NCI-H1436 treated with DMSO at 0.1 percent for 48 hours (cell line): ENCODE data around the gene RGS14.

Source experiments
- DNase-seq: peaks from one replicate; lab custom pipeline; 2025; lab: John Stamatoyannopoulos, UW

RGS14 gene, protein sequence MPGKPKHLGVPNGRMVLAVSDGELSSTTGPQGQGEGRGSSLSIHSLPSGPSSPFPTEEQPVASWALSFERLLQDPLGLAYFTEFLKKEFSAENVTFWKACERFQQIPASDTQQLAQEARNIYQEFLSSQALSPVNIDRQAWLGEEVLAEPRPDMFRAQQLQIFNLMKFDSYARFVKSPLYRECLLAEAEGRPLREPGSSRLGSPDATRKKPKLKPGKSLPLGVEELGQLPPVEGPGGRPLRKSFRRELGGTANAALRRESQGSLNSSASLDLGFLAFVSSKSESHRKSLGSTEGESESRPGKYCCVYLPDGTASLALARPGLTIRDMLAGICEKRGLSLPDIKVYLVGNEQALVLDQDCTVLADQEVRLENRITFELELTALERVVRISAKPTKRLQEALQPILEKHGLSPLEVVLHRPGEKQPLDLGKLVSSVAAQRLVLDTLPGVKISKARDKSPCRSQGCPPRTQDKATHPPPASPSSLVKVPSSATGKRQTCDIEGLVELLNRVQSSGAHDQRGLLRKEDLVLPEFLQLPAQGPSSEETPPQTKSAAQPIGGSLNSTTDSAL

GRCh38 chr5:177357459-177358351, at the start of gene RGS14:
Gene RGS14 (plus strand): TSS chr5:177357924. CDS start chr5:177358025, 101 bp downstream.
- DNase-seq, result no peak

- DNase-seq, result no peak
Observed at GRCh38 chr5:177308740-177309139, 49.0 kb upstream of the RGS14 start.

GRCh38 chr5:177309351-177310191, 48.2 kb upstream of the RGS14 start:
- no peak for DNase-seq

- no peak for DNase-seq
Observed at GRCh38 chr5:177310332-177310731, 47.4 kb upstream of the RGS14 start.

DNA sequence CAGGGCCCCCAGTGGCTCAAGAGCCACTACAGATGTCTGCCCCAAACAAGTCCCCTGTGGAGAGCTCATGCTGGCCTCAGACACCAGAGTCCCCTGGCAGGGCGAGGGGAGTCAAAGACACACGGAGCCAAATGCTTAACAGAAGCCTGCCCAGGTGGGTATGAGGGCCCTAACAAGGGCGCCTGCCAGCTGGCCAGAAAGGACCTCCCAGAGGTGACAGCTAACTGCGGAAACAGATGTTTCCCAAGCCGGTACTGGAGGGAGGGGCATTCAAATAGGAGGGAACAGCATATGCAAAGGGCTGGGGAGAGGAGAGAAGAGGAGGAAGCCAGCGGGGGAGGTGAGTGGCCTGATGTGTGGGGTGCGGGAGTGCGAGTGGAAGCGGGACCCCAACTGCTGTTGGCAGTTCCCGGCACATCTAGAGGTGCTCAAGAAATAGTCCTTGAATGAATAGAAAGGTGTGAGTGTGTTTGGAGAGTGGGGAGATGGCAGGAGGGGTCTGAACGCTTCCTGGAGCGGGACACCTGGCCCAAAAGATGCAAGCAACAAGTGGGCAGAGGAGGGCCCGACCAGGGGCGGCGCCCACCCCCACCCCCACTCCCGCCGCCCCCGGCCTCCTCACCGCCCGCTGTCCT, 46.9 kb upstream of the RGS14 start:
- no peak for DNase-seq

DNA sequence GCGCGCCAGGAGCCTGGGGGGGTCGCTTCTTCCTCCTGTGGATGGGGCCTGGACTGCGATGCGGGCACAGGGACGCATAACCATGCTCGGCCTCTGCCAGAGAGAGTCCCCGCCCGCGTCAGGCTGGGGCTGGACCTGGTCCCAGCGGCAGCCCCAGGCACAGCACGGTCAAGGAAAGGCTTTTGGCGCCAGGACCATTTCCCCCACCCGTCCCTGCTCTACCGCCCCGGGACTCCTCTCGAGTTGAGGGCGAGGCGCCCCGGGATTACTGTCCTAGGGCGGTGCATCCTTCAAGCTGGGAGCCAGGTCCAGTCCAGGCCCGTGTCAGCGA, 46.4 kb upstream of the RGS14 start:
- no peak for DNase-seq

DNA sequence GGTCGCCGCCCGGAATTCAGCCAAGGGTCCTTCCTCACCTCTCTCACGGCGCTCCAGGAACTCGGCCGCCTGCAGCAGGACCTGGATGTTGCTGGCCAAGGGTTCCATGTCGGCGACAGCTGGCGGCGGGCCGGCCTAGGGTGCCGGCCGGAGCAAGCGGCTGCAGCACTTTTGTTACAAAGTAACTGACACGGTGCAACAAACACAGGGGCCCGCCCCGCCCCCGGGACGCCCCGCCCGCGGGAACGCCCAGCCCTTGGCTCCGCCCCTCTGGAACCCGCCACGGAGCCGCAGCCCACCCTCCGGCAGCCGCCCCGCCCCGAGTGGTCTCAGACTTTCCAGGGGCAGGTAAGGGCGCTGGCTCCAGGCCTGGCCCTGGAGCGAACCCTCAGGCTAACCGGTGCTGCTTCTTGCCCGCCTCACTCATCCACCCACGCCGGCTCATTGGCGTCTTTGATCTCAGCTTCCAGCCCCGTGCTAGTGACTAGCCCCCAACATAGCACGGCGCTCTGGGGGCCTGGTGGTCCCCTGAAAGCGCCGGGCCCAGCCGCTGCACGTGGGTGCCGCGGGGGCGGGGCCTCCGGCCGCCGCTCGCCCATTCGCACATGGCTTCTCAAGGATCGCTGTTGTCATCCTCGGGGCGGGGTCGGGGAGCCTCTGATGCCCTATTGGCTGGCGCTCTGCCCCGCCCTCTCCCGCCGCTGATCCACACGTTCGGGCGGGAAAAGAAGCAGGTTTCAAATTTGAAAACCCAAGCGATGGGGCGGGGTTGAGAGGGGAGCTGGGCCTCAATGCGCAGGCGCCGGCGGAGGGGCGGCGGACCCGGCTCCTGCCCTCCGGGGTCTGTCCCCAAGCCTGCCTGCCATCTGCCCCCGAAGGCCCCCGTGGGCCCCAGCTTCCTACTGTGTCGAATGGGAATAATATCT, 45.7 kb upstream of the RGS14 start, which contains the start of gene MXD3:
TSS of gene MXD3 (minus strand) at position 176 of the 926 bp plus-strand sequence. CDS start at position 108, 68 bp downstream.
- peak; percentile 55 for DNase-seq

DNA sequence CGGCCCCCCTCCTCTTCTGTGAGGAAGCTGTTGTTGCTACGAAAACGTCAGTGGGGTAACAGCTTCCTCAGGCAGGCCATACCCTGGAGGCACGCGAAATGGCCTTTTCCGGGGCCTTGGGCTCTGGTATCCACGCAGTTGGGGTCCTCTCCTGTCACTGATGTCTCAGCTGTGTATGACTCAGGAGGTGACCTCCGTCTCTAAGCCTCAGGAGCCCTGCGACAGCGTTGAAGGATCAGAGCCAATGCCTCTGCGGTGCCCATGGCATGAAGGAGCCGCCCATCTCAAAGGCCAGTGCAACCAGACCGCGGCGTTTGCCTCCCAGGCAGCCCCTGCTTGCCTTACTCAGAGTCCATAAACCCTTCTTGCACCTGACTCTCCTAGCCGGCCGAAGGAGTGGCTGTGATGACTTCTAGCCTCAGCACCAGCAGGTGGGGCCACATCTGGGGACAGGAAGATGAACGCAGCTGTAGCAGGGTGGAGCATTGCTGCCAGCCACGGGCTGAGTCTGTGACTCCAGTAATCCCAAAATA, 45.0 kb upstream of the RGS14 start:
- DNase-seq, result no peak

- DNase-seq, result no peak
Observed at GRCh38 chr5:177313561-177314259, 44.0 kb upstream of the RGS14 start.

GRCh38 chr5:177314376-177315342, 43.1 kb upstream of the RGS14 start:
- no peak for DNase-seq

GRCh38 chr5:177315411-177315810, 42.3 kb upstream of the RGS14 start:
- no peak for DNase-seq

- no peak for DNase-seq
Observed at GRCh38 chr5:177316005-177316404, 41.7 kb upstream of the RGS14 start.

GRCh38 chr5:177317959-177318377, 39.8 kb upstream of the RGS14 start:
- no peak for DNase-seq

DNA sequence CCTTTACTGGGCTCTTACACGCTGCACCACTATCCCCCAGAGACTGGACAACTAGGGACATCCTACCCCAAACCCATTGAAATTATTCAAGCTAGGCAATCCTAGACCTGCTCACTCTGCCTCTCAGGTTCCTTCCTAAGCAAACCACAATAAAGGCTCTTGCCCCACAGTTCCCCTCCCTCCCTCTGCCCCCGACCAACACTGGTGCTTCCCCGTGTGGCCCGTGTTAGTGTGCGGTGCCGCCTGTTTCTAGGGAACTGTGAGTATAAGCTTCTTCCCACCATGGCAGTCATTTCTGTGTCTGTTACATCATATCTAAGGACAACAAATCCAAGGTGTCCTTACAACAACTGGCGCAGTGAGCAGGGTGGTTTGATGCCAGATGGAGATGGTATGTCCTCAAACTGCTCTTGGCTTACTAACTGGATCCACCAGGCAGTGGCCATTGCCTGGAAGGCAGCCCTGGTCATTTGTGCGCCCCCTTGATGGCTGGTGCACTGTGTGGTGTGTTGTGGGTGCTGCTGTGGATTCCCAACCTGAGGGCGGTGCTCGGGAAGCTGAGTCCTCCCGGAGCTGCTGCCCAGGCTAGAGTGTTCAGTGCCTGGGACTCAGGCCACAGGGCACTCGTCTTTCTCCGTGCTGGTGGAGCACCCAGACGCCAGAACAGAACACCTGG, 37.7 kb upstream of the RGS14 start:
- DNase-seq, result no peak

DNA sequence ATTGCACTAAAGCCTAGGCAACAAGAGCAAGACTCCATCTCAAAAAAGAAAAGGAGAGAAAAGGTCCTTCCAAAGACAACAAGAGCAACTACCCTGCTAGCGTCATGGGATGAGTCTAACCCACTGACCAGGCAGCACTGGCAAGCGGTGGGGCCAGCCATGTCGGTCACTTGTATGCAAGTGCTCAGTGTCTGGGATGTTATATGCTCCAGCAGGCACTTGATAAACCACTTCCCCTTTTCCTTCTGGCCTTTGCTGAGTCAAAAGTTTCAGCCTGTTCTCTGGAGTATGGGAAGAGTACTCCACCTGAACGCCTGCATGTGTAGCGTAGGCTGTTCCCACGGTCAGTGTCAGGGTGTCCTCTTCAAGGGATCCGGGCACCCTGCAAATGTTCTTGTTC, 36.8 kb upstream of the RGS14 start:
- DNase-seq, result no peak

GRCh38 chr5:177325868-177326381, 31.8 kb upstream of the RGS14 start:
- no peak for DNase-seq
